Endodermal cell (in vitro differentiated cells): Measurements from ENCODE around the gene ZNF81. TPM values are rescaled to one million over a fixed set of nuclear protein-coding genes. Genes with fewer than 3 reads are reported as not detected.
A peak's percentile ranks its signal among the peaks of the same experiment; 100 is the strongest.
"Not testable (repeated sequence)": the region's sequence is repeated elsewhere in the genome, so short reads cannot be mapped to it uniquely, and the experiment has no call there.

ENCODE experiments used
- DNase-seq: peaks from one replicate; pipeline ENCODE4 v3.0.0-alpha.2; 2017
- H3K27ac ChIP-seq: 2 replicates; pipeline ENCODE4 v1.5.1; 2013; ENCODE audit warnings: mild to moderate bottlenecking, low read depth, low read length, moderate library complexity
- H3K27me3 ChIP-seq: 2 replicates; pipeline ENCODE4 v1.6.1; 2013; ENCODE audit warnings: mild to moderate bottlenecking, low read length, moderate library complexity; ENCODE audit not compliant: insufficient read depth, control insufficient read depth, poor library complexity, severe bottlenecking
- H3K36me3 ChIP-seq: 2 replicates; pipeline ENCODE4 v1.7.0; 2013; ENCODE audit warnings: mild to moderate bottlenecking, low read length, moderate library complexity; ENCODE audit not compliant: control insufficient read depth, insufficient read depth
- H3K4me1 ChIP-seq: one replicate; pipeline ENCODE4 v1.7.0; 2013; ENCODE audit warnings: low read length; ENCODE audit not compliant: control insufficient read depth, insufficient read depth
- H3K4me3 ChIP-seq: 2 replicates; pipeline ENCODE4 v1.5.1; 2013; ENCODE audit warnings: mild to moderate bottlenecking, low read length, moderate library complexity
- H3K9ac ChIP-seq: 2 replicates; pipeline ENCODE4 v1.6.1; 2013; ENCODE audit warnings: mild to moderate bottlenecking, low read length, moderate library complexity; ENCODE audit not compliant: poor library complexity, severe bottlenecking; ENCODE audit errors: extremely low read depth
- H3K9me3 ChIP-seq: 2 replicates; pipeline ENCODE4 v1.6.1; 2013; ENCODE audit warnings: mild to moderate bottlenecking, low read length, moderate library complexity; ENCODE audit not compliant: control insufficient read depth
- H3K27ac Mint-ChIP-seq: 2 replicates; pipeline ENCODE4 v1.8.0; 2020; ENCODE audit warnings: mixed read lengths
- H3K27me3 Mint-ChIP-seq: 2 replicates; pipeline ENCODE4 v1.8.0; 2021; ENCODE audit warnings: mild to moderate bottlenecking, mixed read lengths; ENCODE audit not compliant: insufficient read depth
- H3K36me3 Mint-ChIP-seq: 2 replicates; pipeline ENCODE4 v1.8.0; 2020; ENCODE audit warnings: low read depth, mixed read lengths
- H3K4me1 Mint-ChIP-seq: 2 replicates; pipeline ENCODE4 v1.8.0; 2020; ENCODE audit warnings: mixed read lengths
- H3K4me3 Mint-ChIP-seq: 2 replicates; pipeline ENCODE4 v1.8.0; 2020; ENCODE audit warnings: mild to moderate bottlenecking, moderate library complexity, mixed read lengths
- H3K9me3 Mint-ChIP-seq: 2 replicates; pipeline ENCODE4 v1.8.0; 2020; ENCODE audit warnings: mild to moderate bottlenecking, mixed read lengths
- CTCF ChIP-seq: fragments of 200-600 bp; sonication (generic); conservative IDR thresholded peaks from 2 replicates; pipeline ENCODE4 v1.5.0; 2021; ENCODE audit warnings: antibody characterized with exemption, mild to moderate bottlenecking
- WGBS, 2 experiments: methylation state at CpG; one replicate each; pipeline versions ENCODE4 v1.1.5 to v1.1.7; 2013; ENCODE audit warnings: missing lambda C conversion rate in 2 of 2, mixed read lengths in 1 of 2; ENCODE audit not compliant: insufficient coverage in 1 of 2, insufficient read length in 1 of 2; 5-methylcytosine and 5-hydroxymethylcytosine counted together
- total RNA-seq, 2 donors: library from RNA; stranded (reverse); fragmentation: NEBNext Ultra II Directional in 1 of 2; extraction: Animal tissue kit (Norgen Biotek cat#: 25700) in 1 of 2; gene quantifications; 2 replicates in 1 of 2; 3 replicates in 1 of 2; pipeline ENCODE4 v1.2.1, GENCODE V29; 2021

The ZNF81 gene
- total RNA-seq, 2 donors from 2014 or later: 9.8 to 12.6 TPM

- Mint-ChIP-seq H3K36me3 (peaks cover 27% of the 10 kb centered on the region), H3K4me1 (no peaks in the 10 kb centered on the region), H3K27ac (no peak overlapping the region), H3K27me3 (no peaks in the 10 kb centered on the region), H3K9me3 (peaks cover 21% of the 10 kb centered on the region), H3K4me3 (no peak overlapping the region)
- Histone ChIP-seq H3K9ac (no peak overlapping the region), H3K9me3 (no peaks in the 10 kb centered on the region), H3K36me3 (peaks cover 8% of the 10 kb centered on the region), H3K27ac (no peak overlapping the region), H3K27me3 (no peaks in the 10 kb centered on the region), H3K4me1 (no peaks in the 10 kb centered on the region), H3K4me3 (no peak overlapping the region)
- no peak for TF ChIP-seq CTCF
- no peak for DNase-seq
- WGBS, 2 experiments: 69% methylated on average over 2 of the region's 2 CpGs; no CpG with 5 or more reads in 1 of the 2 experiments
Measured at GRCh38 chrX:47849778-47850177, 13.1 kb downstream of the ZNF81 start.

GRCh38 chrX:47850389-47850788, 13.7 kb downstream of the ZNF81 start:
- not testable (repeated sequence) for H3K4me3 ChIP-seq, H3K27me3 Mint-ChIP-seq

GRCh38 chrX:47850901-47851300, 14.2 kb downstream of the ZNF81 start:
- Histone ChIP-seq H3K9ac (no peak overlapping the region), H3K27me3 (no peaks in the 10 kb centered on the region), H3K27ac (no peak overlapping the region), H3K36me3 (peaks cover 8% of the 10 kb centered on the region), H3K4me3 (no peak overlapping the region), H3K9me3 (no peaks in the 10 kb centered on the region), H3K4me1 (no peaks in the 10 kb centered on the region)
- WGBS, 2 experiments: no CpG with 5 or more reads among the region's 1 CpG
- no peak for TF ChIP-seq CTCF
- no peak for DNase-seq
- Mint-ChIP-seq H3K4me1 (no peaks in the 10 kb centered on the region), H3K4me3 (no peak overlapping the region), H3K27ac (no peak overlapping the region), H3K36me3 (peaks cover 27% of the 10 kb centered on the region), H3K9me3 (peaks cover 20% of the 10 kb centered on the region), H3K27me3 (no peaks in the 10 kb centered on the region)

More at GRCh38 chrX:47850389-47850788, 13.7 kb downstream of the ZNF81 start:
- not testable (repeated sequence) for H3K9me3 ChIP-seq, H3K4me1 Mint-ChIP-seq, DNase-seq, H3K4me1 ChIP-seq, H3K27ac Mint-ChIP-seq, H3K4me3 Mint-ChIP-seq, H3K27me3 ChIP-seq, H3K9ac ChIP-seq, H3K36me3 ChIP-seq, H3K27ac ChIP-seq
- WGBS, 2 experiments: no CpG with 5 or more reads among the region's 2 CpGs
- Mint-ChIP-seq H3K36me3 (peaks cover 27% of the 10 kb centered on the region), H3K9me3 (peaks cover 21% of the 10 kb centered on the region)

- Mint-ChIP-seq H3K9me3 (peaks cover 34% of the 10 kb centered on the region), H3K4me1 (no peaks in the 10 kb centered on the region), H3K27me3 (no peaks in the 10 kb centered on the region), H3K27ac (no peak overlapping the region), H3K4me3 (no peak overlapping the region), H3K36me3 (peaks cover 14% of the 10 kb centered on the region)
- WGBS, 2 experiments: 94 to 100% methylated on average over 1 to 5 of the region's 10 CpGs
- H3K4me3 ChIP-seq: no peak overlapping the region
- H3K9me3 ChIP-seq: no peaks in the 10 kb centered on the region
- H3K9ac ChIP-seq: no peak overlapping the region
- TF ChIP-seq CTCF: peak; percentile 68
- no peaks in the 10 kb centered on the region for H3K4me1 ChIP-seq
- peaks cover 3% of the 10 kb centered on the region for H3K36me3 ChIP-seq
- H3K27ac ChIP-seq: no peak overlapping the region
- peak; percentile 52 for DNase-seq
- H3K27me3 ChIP-seq: no peaks in the 10 kb centered on the region
Measured at GRCh38 chrX:47854474-47854873, 17.8 kb downstream of the ZNF81 start.
